ENCODE measurements around the gene ZDHHC14. TPM values are rescaled to one million over a fixed set of nuclear protein-coding genes. Genes with fewer than 3 reads are reported as not detected.

Gene ZDHHC14
- total and polyA plus RNA-seq, 2 of the 8 experiments (the other 6 are each of a cell fraction or from before 2014, with no cell fraction given): 2.9 to 5.3 TPM

DNA sequence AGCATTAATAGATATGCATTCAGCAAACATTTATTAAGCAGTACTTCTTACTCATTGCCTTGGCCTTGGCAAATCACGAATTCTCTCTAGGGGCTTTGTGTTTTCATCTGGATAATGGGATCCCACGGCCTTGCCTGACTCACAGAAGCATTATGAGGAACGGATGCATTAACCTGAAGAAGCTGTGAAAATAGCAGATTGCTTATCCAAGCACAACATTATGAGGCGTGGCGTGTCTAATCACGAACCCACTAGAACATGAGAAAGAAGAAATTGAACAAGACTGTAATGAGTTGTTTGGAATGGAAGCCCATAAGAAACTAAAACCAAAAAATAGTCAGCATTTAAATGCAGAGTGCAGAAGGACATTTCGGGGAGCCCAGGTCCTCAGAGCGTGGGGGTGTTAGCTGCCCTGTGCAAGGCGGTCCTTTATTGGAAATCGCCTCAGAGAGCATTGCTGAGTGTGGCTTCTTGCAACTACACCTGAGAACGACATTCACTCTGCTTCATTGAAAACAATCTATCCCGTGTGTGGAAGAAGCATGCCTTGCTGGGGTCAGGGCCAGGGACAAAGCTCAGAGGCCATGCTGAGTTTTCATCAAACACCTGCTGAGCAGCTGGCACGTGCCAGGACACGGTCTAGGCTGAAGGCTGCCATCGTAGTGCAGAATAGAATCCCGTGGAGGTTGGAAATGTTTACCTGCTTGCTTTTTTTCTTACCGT is 179.9 kb downstream of the ZDHHC14 start:
- H2AFZ ChIP-seq (ENCODE audit: low read length): no peak overlapping the region
- CTCF ChIA-PET (ENCODE audit: partially characterized antibody): interaction anchor here (0.6 to 1.4 kb wide), 2 partner anchors 12 to 243 kb away, joined by 3 read pairs; no protein-coding TSS in a partner anchor
- no peak overlapping the region for H3K18ac ChIP-seq (ENCODE audit: extremely low read depth, low read length)
- 92% methylated on average over 17 of the region's 17 CpGs; no CpG with 5 or more reads in 1 of the 2 experiments for WGBS, 2 experiments (ENCODE audit: extremely low coverage in 1 of 2, insufficient coverage in 1 of 2, insufficient read length in 1 of 2, insufficient replicate concordance in 2 of 2, low coverage in 1 of 2, low lambda C conversion rate in 2 of 2, missing lambda C conversion rate in 1 of 2)
- no peak overlapping the region for H2BK12ac ChIP-seq (ENCODE audit: low read depth, low read length)
- no peak overlapping the region for H3K27ac ChIP-seq (ENCODE audit: low read depth, low read length)
- no peaks in the 10 kb centered on the region for H3K36me3 ChIP-seq (ENCODE audit: control insufficient read depth in 2 of 4, insufficient read depth in 4 of 4, low read length in 3 of 4)
- no peak overlapping the region for H4K91ac ChIP-seq (replicated peaks; ENCODE audit: insufficient read length, low read length)
- no peak for DNase-seq (ENCODE audit: low read depth in 1 of 2, low spot score in 2 of 2)
- H2AK5ac ChIP-seq (ENCODE audit: low read depth, low read length): no peak overlapping the region
- no peak overlapping the region for H3K14ac ChIP-seq (ENCODE audit: insufficient read length)
- no peak overlapping the region for H3K23ac ChIP-seq (ENCODE audit: insufficient read length)
- H3K79me1 ChIP-seq (ENCODE audit: low read depth, low read length): no peaks in the 10 kb centered on the region
- FAIRE-seq: no peak
- H3K4me2 ChIP-seq (ENCODE audit: insufficient read depth in 1 of 2, low read depth in 2 of 2, low read length in 2 of 2): no peak overlapping the region
- peaks cover 0 to 5% (median 0%) of the 10 kb centered on the region in 4 experiments; a peak in 3 of 7 replicates for H3K4me1 ChIP-seq (replicated peaks in 1 of 4; ENCODE audit: control insufficient read depth in 3 of 4, insufficient read depth in 4 of 4, low read length in 3 of 4)
- H2BK15ac ChIP-seq (ENCODE audit: low read length): peak overlapping the region; percentile 90; the same call in 1 of the 2 replicates
- no peak overlapping the region for H4K5ac ChIP-seq (ENCODE audit: insufficient read length, low read depth, low read length)
- no peaks in the 10 kb centered on the region for H3K79me2 ChIP-seq (ENCODE audit: control insufficient read depth in 1 of 2, insufficient read depth in 2 of 2, low read length in 2 of 2)
- no peaks in the 10 kb centered on the region for H3K9me3 ChIP-seq (ENCODE audit: insufficient read depth in 2 of 2, low read depth in 1 of 2, low read length in 1 of 2)
- no peak overlapping the region for H2BK120ac ChIP-seq (replicated peaks; ENCODE audit: low read depth, low read length)
- no peaks in the 10 kb centered on the region for H3K23me2 ChIP-seq (ENCODE audit: low read depth, low read length)
- H3K27me3 ChIP-seq (replicated peaks in 1 of 4; ENCODE audit: control insufficient read depth in 3 of 4, extremely low read depth in 1 of 4, insufficient read depth in 3 of 4, low read length in 3 of 4): no peaks in the 10 kb centered on the region
- no peak overlapping the region for H4K8ac ChIP-seq (ENCODE audit: extremely low read depth, insufficient read depth, low read length)
- no peak overlapping the region for H3K4ac ChIP-seq (replicated peaks; ENCODE audit: insufficient read length, low read depth, low read length)
- H2BK20ac ChIP-seq (ENCODE audit: low read length): no peak overlapping the region
- no peak overlapping the region for H3K4me3 ChIP-seq (ENCODE audit: extremely low read depth in 1 of 4, insufficient read depth in 2 of 4, low read depth in 3 of 4, low read length in 4 of 4)
- H2BK5ac ChIP-seq (ENCODE audit: low read depth, low read length): no peak overlapping the region
- H4K20me1 ChIP-seq (replicated peaks in 1 of 2; ENCODE audit: control insufficient read depth in 1 of 2, insufficient read depth in 2 of 2, low read length in 2 of 2): no peaks in the 10 kb centered on the region
- POLR2A ChIA-PET (ENCODE audit: partially characterized antibody): no interaction called here
- no peak overlapping the region for H3K56ac ChIP-seq (replicated peaks; ENCODE audit: insufficient read length, low read depth, low read length)
- no peak overlapping the region for H3K9ac ChIP-seq (replicated peaks in 1 of 4; ENCODE audit: extremely low read depth in 1 of 4, low read depth in 3 of 4, low read length in 3 of 4)
- no peak for TF ChIP-seq RNF2 (IDR thresholded peaks at IDR 0.05; ENCODE audit: borderline replicate concordance, low read depth, low read length, missing control alignments, poor library complexity, severe bottlenecking)
- TF ChIP-seq CHD2 (IDR thresholded peaks at IDR 0.05; ENCODE audit: low read length): no peak
- TF ChIP-seq RXRA (IDR thresholded peaks at IDR 0.05; ENCODE audit: insufficient read depth, low read depth, low read length): no peak
- TF ChIP-seq TAF7 (optimal IDR thresholded peaks at IDR 0.05; ENCODE audit: borderline replicate concordance, low read depth, low read length): no peak
- TF ChIP-seq, protein P1, sequence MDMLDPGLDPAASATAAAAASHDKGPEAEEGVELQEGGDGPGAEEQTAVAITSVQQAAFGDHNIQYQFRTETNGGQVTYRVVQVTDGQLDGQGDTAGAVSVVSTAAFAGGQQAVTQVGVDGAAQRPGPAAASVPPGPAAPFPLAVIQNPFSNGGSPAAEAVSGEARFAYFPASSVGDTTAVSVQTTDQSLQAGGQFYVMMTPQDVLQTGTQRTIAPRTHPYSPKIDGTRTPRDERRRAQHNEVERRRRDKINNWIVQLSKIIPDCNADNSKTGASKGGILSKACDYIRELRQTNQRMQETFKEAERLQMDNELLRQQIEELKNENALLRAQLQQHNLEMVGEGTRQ (IDR thresholded peaks at IDR 0.05; ENCODE audit: low read length): no peak
- TF ChIP-seq POLR2A (IDR thresholded peaks at IDR 0.05; ENCODE audit: control extremely low read depth in 1 of 2, low read depth in 2 of 2, low read length in 2 of 2): no peak
- no peak for TF ChIP-seq CREB1 (IDR thresholded peaks at IDR 0.05)
